ENCODE results near the gene SCN3B.
"Not testable (repeated sequence)": the region's sequence is repeated elsewhere in the genome, so short reads cannot be mapped to it uniquely, and the experiment has no call there.

Gene SCN3B

DNA sequence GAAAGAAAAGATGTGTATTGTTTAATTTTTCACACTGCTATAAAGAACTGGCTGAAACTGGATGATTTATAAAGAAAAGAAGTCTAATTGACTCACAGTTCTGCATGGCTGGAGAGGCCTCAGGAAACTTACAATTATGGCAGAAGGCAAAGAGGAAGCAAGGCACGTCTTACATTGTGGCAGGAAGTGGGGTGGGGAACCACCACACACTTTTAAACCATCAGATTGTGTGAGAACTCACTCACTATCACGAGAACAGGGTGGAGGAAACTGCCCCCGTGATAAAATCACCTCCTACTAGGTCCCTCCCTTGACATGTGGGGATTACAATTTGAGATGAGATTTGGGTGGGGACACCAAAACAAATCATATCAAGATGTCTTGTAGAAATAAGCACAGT lies 5.5 kb upstream of the SCN3B start:
- FAIRE-seq; DNase-seq (ENCODE audit: insufficient read length, low spot score): not testable (repeated sequence)

DNA sequence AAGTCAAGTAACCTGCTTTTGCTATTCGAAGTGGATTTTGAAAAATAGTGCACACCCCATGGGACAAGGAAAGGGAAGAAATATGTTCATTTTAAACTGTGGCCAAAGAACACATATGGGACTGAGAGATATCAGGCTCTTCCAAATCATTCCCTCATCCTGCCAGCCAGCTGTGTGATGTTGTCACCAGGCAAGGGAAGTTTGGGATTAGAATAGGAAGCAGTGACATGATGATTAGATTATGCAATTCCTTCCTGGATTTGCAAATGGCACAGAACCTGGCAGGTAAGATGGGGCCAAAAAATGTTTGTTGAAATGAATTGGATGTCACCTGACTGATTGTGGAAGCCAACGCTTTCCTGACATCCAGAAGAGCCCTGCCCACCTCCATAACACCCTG lies 4.9 kb upstream of the SCN3B start:
- no peak for DNase-seq (ENCODE audit: insufficient read length, low spot score)
- no peak for FAIRE-seq

DNA sequence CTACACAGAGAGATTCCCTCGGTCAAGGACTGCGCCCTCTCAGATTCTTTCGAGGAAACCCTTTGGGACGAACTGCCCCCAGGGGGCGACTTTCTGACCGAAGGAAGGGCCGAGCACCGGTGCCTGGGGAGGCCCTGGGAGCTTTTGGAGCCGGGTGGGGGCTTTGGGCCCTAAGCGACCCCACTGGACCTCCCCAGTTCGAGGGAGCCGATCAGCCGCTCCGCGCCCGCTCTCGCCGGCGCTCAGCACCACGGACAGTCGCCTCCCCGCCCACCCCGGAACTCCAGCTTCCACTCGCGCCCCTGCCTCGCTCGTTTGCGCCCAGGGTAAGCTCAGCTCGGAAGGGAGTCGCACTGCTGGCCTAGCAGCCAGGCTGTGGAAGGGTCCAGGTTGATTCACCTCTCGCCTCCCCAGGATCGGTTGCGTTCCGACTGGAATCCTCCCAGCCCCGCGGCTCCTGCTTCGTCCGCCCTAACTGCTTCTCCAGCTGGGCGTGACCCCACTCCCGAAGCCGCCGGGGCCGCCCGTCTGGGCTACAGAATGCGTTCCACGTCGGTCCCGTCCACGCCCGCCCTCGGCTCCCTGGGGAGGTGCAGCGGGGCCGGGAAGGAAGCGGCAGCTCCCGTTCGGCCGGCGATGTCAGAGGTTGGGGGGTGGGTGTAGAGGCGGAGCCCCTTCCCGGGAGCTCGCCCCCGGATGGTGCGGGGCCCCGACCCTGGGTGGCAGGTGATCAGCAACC lies 428 bp downstream of the SCN3B start:
- DNase-seq (ENCODE audit: insufficient read length, low spot score) = no peak
- FAIRE-seq = no peak

DNA sequence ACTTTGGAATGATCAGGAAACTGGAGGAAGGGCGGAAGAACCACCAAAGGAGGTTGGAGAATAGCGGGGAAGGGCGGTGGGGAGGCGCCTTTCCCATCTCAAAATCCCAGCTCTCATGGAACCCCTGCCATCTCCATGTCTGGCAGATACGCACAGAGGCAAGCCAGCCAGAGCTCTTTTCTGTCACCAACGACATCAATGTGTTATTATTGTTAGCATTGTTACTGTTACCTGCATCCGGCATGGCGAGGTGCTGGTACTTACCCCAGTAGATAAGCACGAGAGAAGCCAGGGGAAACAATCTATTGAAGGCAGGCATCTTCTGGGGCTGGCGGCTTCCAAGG lies 969 bp downstream of the SCN3B start:
- DNase-seq (ENCODE audit: insufficient read length, low spot score) (no peak), FAIRE-seq (no peak)

DNA sequence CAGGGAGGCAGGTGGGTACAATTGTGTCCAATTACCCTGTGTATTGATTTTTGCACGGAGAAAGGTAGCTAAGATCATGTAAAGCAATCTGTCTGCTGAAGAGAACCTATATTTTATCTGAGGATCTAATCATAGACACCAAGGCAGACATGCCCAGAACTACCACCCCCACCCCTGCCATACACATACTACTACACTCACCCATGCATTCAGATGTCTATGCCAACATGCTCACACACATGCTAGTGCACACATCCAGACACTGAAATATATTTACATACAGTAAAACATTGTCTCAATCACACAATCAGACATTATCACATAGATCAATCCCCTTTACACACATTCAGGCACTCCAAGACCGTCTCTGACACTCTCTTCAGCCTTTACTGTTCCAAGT lies 1.8 kb downstream of the SCN3B start:
- FAIRE-seq (no peak), DNase-seq (ENCODE audit: insufficient read length, low spot score) (no peak)

DNA sequence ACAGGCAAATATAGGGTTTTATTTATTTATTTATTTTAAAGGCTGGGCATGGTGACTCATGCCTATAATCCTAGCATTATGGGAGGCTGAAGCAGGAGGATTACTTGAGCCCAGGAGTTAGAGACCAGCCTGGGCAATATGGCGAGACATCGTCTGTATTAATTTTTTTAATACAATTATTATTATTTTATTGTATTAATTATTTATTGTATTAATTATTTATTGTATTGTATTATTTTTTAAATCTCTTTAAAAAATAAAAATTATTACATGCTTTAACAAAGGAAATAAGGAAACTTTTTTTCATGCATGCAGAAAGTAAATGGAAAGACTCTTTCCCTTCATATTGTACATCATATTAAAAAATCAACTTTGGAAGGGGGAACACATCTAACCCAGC lies 3.5 kb downstream of the SCN3B start:
- DNase-seq (ENCODE audit: insufficient read length, low spot score) (no peak), FAIRE-seq (no peak)

DNA sequence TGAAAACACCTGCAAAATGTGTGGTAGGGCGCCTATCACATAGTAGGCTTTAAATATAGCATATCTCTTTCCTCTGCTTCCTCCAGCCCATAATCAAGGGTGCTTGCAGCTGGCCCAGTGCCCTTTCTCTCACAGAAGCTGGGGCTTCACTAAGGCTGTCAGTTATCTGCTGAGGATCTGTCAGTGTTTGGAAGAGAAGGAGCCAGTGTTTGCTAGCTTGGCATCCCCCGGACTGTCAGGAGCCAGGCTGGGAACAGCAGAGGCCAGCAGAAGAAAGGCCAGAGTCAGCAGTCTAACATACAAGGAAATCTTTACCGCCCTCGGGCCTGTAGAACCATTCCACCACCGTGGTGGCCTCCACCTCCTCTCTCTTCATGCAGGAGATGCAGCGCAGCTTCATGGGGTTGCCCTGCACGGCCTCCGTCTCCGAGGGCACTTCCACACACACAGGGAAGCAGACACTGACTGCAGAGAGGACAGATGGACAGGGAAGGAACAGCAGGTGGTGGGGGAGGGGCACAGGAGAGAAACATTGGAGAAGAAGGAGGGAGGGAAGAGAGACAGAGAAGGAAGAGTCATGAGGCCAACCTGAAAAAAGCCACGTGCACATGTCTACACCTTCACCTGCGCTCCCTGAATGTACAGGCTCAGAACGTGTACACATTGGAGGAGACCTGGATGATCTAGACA lies 9.0 kb downstream of the SCN3B start:
- FAIRE-seq (no peak), DNase-seq (ENCODE audit: insufficient read length, low spot score) (no peak)

DNA sequence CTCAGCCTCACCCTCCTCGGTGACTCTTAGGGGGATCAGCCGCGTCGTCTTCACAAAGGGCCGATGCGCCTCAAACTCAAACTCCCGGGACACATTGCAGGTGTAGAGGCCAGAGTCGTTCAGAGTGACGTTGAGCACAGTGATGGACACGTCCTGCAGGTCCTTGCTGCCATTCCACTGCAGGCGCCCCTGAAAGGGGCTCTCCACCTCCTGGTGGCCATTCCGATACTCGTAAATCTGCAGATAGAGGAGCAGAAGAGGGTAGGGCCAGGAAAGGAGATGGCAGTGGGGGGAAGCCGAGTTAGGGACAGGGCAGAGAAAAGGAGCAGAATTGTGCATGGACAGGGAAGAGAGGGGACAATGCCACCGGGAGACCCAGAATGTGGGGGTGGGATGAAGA lies 12.0 kb downstream of the SCN3B start:
- FAIRE-seq = no peak

DNA sequence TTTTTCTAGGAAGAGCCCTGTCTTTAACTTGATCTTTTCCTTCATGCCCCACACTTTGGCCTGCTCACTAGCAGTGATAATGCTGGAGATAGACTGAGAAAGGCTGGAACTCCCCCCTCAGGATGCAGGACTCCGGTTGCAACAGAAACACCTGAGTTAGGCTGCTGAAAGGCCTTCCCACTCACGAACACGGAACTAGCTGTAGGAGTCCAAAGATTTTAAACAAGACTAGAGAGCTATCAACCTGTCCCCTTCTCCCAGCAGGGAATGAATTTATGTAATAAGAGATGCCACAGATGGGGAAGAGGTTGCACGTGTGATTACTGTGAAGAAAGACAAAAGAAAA lies 13.0 kb downstream of the SCN3B start:
- FAIRE-seq (no peak), DNase-seq (ENCODE audit: insufficient read length, low spot score) (no peak)

More for the DNA sequence above, 12.0 kb downstream of the SCN3B start:
- DNase-seq (ENCODE audit: insufficient read length, low spot score) = no peak

DNA sequence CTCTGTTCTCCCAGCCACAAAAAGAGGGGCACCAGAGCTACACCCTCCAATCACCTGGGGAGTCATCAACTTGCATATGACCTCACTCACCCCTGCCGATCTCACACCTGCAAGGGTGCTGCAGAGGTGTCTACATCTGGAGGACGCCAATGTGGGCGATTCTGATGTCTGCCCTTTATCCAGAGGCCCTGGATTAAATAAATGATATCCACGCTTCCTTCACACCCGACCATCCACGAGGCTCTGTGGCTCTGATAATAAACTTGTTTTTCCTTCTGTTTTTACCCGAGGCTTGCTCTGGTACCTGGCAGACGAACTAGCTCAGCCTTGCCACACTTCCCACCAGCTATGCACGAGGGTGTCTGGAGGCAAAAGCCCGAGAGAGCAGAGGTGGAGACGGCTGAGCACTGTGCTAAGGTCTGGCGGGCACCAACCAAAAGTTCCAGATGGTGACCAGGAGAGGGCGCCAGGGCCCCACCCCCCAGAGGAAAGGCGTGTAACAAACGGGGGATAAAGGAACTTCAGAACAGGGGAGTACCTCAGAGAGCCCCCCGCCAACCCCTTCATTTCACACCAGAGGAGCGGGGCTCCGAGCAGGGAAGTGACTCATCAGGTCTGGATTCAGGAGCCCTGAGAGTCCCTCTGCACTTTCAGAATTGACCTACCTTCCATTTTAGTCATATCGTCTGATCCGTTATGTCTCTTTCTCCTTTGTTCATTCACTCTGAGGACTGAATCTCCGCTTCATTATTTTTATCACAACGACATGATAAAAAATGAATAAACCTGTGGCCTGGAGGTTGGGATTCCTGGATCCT lies 13.5 kb downstream of the SCN3B start:
- FAIRE-seq (peak; percentile 26), DNase-seq (ENCODE audit: insufficient read length, low spot score) (no peak)

DNA sequence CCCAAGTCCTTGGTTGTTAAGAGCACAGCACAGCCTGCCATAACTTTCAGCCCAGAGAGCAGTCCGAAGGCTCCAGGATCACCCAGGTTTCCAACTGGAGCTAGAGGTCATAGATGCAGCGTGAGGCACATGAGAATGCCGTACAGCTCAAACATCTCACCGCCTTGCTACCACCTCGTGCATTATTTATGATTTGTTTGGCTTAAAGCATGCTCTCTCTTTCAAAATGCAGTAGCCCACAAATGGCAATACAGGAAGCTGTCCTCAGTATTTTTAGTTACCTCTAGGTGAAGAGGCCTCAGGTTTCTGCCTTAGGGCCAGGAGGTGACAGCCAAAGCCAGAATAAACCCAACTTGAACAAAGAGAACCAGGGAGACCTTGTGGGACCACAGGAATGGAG lies 14.4 kb downstream of the SCN3B start:
- FAIRE-seq = no peak
- DNase-seq (ENCODE audit: insufficient read length, low spot score) = no peak

DNA sequence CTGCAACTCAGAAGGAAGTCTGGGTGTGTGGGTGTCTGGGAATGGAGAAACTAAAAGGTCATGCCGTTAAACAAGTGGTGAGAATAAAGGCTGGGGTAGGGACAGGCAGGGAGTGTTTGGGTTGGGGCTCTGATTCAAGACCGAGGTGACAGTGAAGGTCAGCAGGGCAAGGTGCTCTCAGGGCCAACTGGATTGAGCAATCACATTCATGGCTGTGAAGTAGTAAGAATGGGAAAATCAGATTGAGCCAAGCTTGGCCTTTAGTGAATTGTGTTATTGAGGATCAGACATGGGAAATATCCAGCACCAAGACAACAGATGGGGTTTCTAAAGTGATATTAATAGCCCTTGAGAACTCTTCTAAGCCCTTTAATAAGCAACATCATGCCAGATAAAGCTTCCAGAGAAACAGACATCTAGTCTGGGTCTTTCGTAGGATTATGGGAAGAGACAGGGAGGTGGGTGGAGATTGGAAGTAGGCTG lies 24.3 kb downstream of the SCN3B start:
- DNase-seq (ENCODE audit: insufficient read length, low spot score) = no peak
- no peak for FAIRE-seq

DNA sequence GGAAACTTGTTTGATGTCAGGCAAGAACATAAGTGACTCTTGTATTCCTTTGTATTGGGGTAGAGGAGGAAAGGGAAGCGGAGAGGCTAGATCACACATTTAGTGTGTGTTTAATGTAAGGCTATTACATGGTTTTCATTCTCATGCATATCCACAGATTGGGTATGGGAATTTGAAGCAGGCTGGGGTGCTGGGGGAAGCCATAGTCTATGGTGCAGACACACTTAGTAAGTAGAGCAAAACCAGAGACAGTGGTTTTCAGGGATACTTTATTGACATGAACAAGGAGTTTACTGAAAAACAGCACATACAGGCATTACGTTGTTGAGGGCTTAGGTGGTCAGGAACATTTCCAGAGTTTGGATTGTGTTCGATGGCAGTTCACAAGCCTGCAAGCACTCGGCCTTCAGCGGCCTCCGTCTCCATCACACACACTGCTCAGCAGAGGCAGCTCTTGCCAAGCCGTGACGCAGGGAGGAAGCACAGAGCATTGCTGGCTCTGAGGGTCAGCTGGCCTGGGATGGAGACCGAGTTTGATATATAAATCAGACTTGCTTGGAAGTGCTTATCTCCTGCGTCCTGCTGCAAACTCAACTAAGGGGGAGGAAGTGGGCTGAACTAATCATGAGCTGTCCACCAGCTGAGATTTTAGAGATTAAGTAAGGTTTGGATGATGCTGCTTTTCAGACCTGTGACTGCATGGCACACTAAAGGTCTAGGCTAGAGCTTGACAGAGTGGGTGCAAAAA lies 25.3 kb downstream of the SCN3B start:
- FAIRE-seq = no peak

DNA sequence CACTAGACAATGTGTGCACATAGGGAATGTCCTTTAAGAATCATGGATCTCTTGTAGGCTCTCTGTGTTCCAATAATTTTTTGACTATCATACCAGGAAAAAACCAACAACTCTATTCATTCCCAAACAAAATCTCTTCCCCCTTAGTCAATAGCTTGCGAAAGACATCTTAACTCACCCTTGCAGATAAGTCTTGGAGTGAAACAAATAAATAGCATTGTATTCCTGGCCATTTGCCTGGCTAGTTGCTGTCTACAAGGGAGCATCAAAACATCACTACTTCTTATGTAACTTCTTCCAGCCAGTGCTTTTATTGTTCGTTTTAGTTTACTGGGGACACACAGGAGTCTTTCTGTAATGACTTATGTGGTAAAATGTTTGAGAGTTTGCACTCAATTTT lies 29.4 kb downstream of the SCN3B start:
- DNase-seq (ENCODE audit: insufficient read length, low spot score) (no peak), FAIRE-seq (no peak)

More for the DNA sequence above, 25.3 kb downstream of the SCN3B start:
- no peak for DNase-seq (ENCODE audit: insufficient read length, low spot score)

DNA sequence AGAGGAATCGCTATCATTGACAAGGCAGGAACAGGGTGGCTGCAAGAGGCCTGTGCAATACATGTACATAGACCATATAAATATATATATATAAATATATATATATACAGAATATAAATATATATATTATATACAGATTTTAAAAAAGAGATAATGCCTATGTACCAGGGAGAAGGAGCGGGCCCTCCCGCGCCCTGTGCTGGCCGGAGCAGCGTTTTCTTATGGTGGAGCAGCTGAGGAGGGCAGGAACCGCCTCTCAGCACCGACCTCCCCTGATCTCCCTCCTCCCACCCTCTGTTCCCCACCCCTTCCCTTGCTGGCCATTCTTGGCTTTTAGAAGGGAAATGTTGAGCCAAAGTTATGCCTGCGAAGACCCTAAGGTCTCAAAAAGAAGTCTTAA lies 31.8 kb downstream of the SCN3B start:
- FAIRE-seq = no peak
- DNase-seq (ENCODE audit: insufficient read length, low spot score) = no peak

DNA sequence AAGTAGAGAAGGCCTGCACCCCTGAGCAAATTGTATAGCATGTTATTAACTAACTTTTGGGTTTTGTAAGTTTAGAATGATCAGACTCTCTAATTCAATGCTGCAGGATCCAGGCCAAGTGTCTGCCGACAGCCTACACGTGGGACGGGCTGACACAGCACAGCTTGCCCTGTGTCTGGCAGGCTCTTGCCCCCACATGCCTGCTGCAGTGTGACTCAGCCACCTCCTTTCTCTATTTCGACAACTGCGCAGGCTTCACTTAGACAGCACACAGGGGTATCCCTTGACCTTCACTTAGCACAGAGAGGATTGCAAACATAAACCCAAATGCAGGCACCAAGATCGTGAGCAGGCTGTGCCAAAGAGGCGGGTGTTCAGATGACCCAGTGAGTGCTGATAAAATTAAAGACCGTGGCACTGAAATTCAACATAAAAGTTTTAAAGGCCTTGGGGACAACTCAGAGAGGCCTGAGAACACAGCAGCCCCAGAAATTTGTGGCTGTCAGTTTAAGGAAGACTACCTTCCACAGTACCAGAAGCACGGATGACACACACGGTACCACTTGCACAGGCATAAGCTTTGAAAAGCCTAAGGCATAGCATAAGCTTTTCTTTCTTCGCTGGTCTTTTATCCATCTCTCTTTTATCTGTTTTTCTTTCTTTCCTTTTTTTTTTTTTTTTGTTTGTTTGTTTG lies 37.8 kb downstream of the SCN3B start:
- FAIRE-seq (no peak), DNase-seq (ENCODE audit: insufficient read length, low spot score) (no peak)

DNA sequence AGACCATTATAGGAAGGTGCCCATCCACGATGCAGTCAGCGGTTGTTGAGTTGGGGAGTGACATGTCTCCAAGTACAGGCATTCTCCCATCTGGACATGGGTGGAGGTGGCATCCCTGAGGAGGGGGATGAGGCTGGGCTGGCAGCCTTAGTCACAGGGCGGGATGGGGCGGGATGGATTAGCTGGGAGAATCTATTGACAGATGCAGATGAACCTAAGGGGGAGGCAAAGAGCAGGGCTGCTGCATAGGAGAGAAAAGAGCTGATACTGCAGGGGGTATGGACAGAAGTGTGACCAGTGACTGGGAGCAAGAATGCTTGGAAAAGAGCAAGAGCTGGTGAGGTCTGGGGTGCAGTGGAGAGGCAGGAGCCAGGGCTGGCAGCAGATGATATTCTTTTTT lies 42.7 kb downstream of the SCN3B start:
- FAIRE-seq = no peak
- DNase-seq (ENCODE audit: insufficient read length, low spot score) = no peak

DNA sequence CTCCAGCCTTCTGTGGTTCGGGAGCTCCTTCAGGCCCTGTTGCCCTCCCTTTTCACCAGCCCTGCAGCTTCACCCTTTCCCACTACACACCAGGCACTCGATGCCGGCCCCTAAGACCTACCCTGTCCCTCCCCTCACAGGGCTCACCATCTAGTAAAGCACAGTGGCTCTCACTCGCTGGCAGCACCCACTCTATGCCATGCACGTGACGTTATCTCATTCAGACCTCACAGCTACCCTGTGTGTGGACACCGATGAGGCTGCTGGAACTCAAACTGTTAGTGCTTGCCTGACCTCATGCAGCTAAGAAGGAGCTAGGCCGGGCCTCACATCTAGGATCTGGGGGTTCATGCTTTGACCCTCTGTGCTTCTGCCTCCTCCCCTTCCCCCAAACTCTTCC lies 45.5 kb downstream of the SCN3B start:
- DNase-seq (ENCODE audit: insufficient read length, low spot score) (no peak), FAIRE-seq (no peak)

DNA sequence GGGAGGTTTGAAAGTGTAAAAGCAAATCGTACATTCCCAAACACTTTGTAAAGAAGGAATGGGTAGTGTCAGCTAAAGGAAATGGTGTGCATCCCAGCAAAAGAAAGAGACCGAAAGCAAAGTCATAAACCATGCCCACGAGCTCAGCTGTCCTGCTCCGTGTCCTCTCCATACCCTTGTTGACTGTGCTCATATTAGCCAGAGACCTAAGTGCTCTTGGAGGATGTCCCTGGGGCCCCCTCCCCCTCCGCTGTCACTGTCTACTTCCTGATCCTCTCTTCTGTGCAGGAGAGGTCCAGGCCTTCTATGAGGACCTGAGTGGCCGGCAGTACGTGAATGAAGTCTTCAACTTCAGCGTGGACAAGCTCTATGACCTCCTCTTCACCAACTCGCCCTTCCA lies 46.1 kb downstream of the SCN3B start:
- FAIRE-seq = no peak
- DNase-seq (ENCODE audit: insufficient read length, low spot score) = no peak

DNA sequence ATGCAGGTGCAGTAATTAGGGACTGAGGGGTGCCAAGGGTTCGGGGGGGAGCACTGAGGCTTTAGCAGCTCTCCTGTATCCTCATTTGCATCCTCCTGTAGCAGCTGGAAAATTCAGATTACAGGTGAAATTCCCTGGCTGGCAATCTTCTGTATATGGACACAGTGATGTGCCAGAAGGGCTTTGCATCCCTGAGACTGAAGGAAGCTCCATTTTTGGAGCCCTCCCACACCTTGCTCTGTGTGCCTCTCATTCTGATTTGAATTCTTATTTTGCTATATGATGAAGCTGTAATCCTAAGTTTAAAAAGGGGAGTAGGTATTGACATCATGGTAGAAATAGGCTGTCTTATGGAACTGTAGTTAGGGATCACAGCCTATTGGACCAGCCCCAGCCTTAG lies 46.6 kb downstream of the SCN3B start:
- FAIRE-seq (no peak), DNase-seq (ENCODE audit: insufficient read length, low spot score) (no peak)

Measured in GM19239 (cell line).